ENCODE results near the gene MECP2. TPM values are rescaled to one million over a fixed set of nuclear protein-coding genes. Genes with fewer than 3 reads are reported as not detected.

MECP2 gene
- total and polyA plus RNA-seq, 10 of the 15 experiments (the other 5 are each of a cell fraction or from before 2014, with no cell fraction given) = 1.3 to 32.7 (median 13.7) TPM

DNA sequence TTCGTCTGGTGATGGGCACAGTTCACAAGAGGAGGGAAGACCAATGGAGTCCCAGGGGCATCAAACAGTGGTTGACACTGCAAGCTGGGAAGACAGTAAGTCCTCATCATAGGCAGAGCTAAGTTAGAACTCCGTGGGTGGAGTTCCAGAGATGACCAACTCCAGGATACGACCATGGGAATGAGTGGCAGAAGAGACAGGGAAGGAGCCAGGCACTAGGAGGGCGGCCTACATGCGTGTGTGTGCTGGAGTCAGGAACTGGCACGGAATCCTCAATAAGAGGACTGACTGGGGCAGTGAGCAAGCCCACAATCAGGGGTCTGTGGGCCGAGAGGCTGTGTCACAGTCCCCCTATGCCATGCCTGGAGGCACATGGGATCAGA, 47.4 kb downstream of the MECP2 start:
- CTCF ChIA-PET = interaction anchor here (1.1 to 2.1 kb wide), 3 partner anchors 37 to 105 kb away, joined by 3 to 9 read pairs (median 3); no protein-coding TSS in a partner anchor
- 54% methylated on average over 7 of the region's 7 CpGs for WGBS (ENCODE audit: insufficient coverage, insufficient replicate concordance, low lambda C conversion rate, missing lambda C conversion rate)
- ATAC-seq = no peak
- Histone ChIP-seq H3K9me3 (replicated peaks; ENCODE audit: control insufficient read depth, insufficient read depth, low read length) (no peaks in the 10 kb centered on the region), H3K9ac (ENCODE audit: control insufficient read depth, insufficient read depth, low read length) (no peak overlapping the region), H3K4me3 (no peak overlapping the region), H3K4me2 (ENCODE audit: control insufficient read depth, insufficient read depth) (no peak overlapping the region), H3K36me3 (ENCODE audit: control insufficient read depth in 2 of 2, insufficient read depth in 2 of 2, low read length in 1 of 2) (peaks cover 3 to 5% of the 10 kb centered on the region in 2 experiments; a peak in 3 of 4 replicates), H2AFZ (ENCODE audit: control insufficient read depth, low read depth, low read length) (no peak overlapping the region), H3K4me1 (ENCODE audit: control insufficient read depth, insufficient read depth, low read length) (no peaks in the 10 kb centered on the region), H3K27ac (ENCODE audit: control insufficient read depth, insufficient read depth) (no peak overlapping the region), H4K20me1 (ENCODE audit: control insufficient read depth, insufficient read depth) (no peaks in the 10 kb centered on the region), H3K27me3 (replicated peaks in 1 of 2; ENCODE audit: control insufficient read depth in 2 of 2, insufficient read depth in 2 of 2, low read length in 1 of 2) (no peaks in the 10 kb centered on the region), H3K79me2 (ENCODE audit: control insufficient read depth, insufficient read depth, low read length) (no peaks in the 10 kb centered on the region; the same call in none of the 2 replicates)
- RAD21 ChIA-PET (ENCODE audit: unreplicated experiment) = no interaction called here
- POLR2A ChIA-PET = no interaction called here
- SMC1A ChIA-PET (ENCODE audit: uncharacterized antibody, unreplicated experiment) = interaction anchor here (2.1 kb wide), 1 partner anchor 9 kb away, joined by 5 read pairs; no protein-coding TSS in a partner anchor
- TF ChIP-seq BHLHE40 (IDR thresholded peaks at IDR 0.05; ENCODE audit: borderline replicate concordance in 1 of 2, low read depth in 2 of 2, low read length in 1 of 2) (no peak), NR2F1 (conservative IDR thresholded peaks at IDR 0.05) (no peak), SKIL (IDR thresholded peaks at IDR 0.05; ENCODE audit: low read depth, poor library complexity, severe bottlenecking) (no peak), DPF2 (IDR thresholded peaks at IDR 0.05) (no peak), YBX1 (IDR thresholded peaks at IDR 0.05) (no peak), RELA (IDR thresholded peaks at IDR 0.05; ENCODE audit: borderline replicate concordance, partially characterized antibody) (no peak), HDGF (IDR thresholded peaks at IDR 0.05) (no peak), SMAD5 (IDR thresholded peaks at IDR 0.05; ENCODE audit: low read depth) (no peak), TCF7 (IDR thresholded peaks at IDR 0.05; ENCODE audit: borderline replicate concordance) (no peak), CBX5 (IDR thresholded peaks at IDR 0.05; ENCODE audit: low read depth) (no peak), ZNF24 (IDR thresholded peaks at IDR 0.05) (no peak), MYB (IDR thresholded peaks at IDR 0.05; ENCODE audit: borderline replicate concordance, low read depth, low read length) (no peak), TARDBP (IDR thresholded peaks at IDR 0.05; ENCODE audit: borderline replicate concordance) (no peak)
- TF ChIP-seq, protein P1, sequence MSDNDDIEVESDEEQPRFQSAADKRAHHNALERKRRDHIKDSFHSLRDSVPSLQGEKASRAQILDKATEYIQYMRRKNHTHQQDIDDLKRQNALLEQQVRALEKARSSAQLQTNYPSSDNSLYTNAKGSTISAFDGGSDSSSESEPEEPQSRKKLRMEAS (IDR thresholded peaks at IDR 0.05; ENCODE audit: low read depth, low read length) = no peak
- intact Hi-C loops (cut with micrococcal nuclease; ENCODE audit: unreplicated experiment) = loop anchor here (5.0 kb wide), 2 partner anchors 38 to 288 kb away; partner anchors contain the start of gene PLXNB3
- DNase-seq (ENCODE audit: low read depth, low spot score) = no peak
- no TSS peak for BruUV-seq (replicated peaks)
- in situ Hi-C loops (cut with MboI) = no loop called here
- no peak for FAIRE-seq

Data from GM12878 (cell line).